ENCODE data around the gene SEC11C.

DNA sequence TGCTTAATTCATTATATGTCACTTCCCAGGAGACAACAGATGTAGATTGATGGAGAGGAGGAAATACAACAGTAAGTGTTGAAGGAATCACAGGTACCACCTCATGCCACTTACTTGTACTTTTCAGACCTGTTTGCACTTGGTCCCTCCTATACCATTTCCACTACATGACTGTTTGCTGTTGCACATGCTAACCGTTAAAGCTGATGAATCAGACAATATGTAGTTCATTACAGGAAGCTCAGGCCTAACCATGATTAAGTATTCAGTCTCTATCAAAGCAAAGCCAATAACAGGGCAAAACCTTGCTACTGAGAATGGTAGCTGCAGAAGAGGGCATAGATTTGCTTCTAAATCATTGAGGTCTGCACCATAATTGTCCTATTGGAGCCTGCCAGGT lies 50.1 kb downstream of the SEC11C start:
- TF ChIP-seq CTCF (IDR thresholded peaks at IDR 0.05) (no peak), POLR2A (IDR thresholded peaks at IDR 0.05) (no peak)
